ENCODE measurements around the gene RPS6KA3. TPM values are rescaled to one million over a fixed set of nuclear protein-coding genes. Genes with fewer than 3 reads are reported as not detected.

RPS6KA3 gene
- total and polyA plus RNA-seq, 2 donors (not counting 1 experiment from before 2014, with no cell fraction given) = 17.0 to 63.0 TPM

DNA sequence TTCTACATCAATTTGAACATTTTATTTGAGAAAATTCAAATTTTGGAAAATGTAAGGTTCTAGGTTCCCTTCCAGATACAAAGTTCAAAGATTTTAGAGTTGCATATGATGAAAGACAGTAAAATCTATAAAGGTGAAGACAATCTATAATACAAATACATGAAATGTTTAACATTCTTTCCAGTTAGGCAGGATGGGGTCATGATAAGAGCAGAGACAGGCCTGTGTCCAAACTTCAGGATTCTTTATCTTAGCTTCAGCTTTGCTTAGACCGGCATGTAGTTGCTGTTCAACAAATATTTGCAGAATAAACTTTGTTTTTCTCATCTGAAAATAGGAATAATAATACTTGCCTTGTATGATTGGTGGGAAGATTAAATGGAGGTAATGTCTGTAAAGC is 4.5 kb upstream of the RPS6KA3 start:
- H3K27ac Mint-ChIP-seq = no peak overlapping the region
- POLR2A ChIA-PET = no interaction called here
- H3K9me3 Mint-ChIP-seq (ENCODE audit: insufficient read depth) = no peaks in the 10 kb centered on the region
- Histone ChIP-seq H3K9me3 (ENCODE audit: control extremely low read depth in 1 of 3, control insufficient read depth in 2 of 3, insufficient read depth in 1 of 3, low read length in 2 of 3) (no peaks in the 10 kb centered on the region), H3K36me3 (replicated peaks in 1 of 2; ENCODE audit: control extremely low read depth in 1 of 2, control insufficient read depth in 1 of 2, extremely low read depth in 1 of 2, insufficient read depth in 2 of 2, low read length in 1 of 2) (no peaks in the 10 kb centered on the region), H3K4me2 (replicated peaks; ENCODE audit: low read depth, low read length, poor library complexity, severe bottlenecking) (no peak overlapping the region), H3K27me3 (replicated peaks in 1 of 4; ENCODE audit: control extremely low read depth in 1 of 4, control insufficient read depth in 3 of 4, insufficient read depth in 4 of 4, low read length in 3 of 4) (no peaks in the 10 kb centered on the region), H4K20me1 (ENCODE audit: control insufficient read depth, insufficient read depth, low read length, poor library complexity, severe bottlenecking) (no peaks in the 10 kb centered on the region), H2AFZ (ENCODE audit: insufficient read depth, low read depth, low read length, poor library complexity, severe bottlenecking) (no peak overlapping the region), H3K79me2 (ENCODE audit: control insufficient read depth, insufficient read depth, low read length) (peaks cover 1% of the 10 kb centered on the region), H3K27ac (ENCODE audit: low read length in 2 of 2) (no peak overlapping the region), H3K4me1 (ENCODE audit: control insufficient read depth in 2 of 2, insufficient read depth in 2 of 2, low read length in 2 of 2) (peaks cover 0 to 11% of the 10 kb centered on the region in 2 donors), H3K9ac (ENCODE audit: low read length) (no peak overlapping the region), H3K4me3 (ENCODE audit: control extremely low read depth in 1 of 5, extremely low read depth in 1 of 5, insufficient read depth in 1 of 5, low read depth in 2 of 5, low read length in 4 of 5) (no peak overlapping the region)
- intact Hi-C loops (cut with micrococcal nuclease) = no loop called here
- ATAC-seq (ENCODE audit: low read depth) (no peak), DNase-seq (no peak)
- CTCF ChIA-PET = no interaction called here
- H3K4me3 Mint-ChIP-seq = no peak overlapping the region
- no CpG with 5 or more reads among the region's 1 CpG for WGBS (ENCODE audit: insufficient coverage)
- H3K4me1 Mint-ChIP-seq = peaks cover 2% of the 10 kb centered on the region
- TF ChIP-seq, protein P1, sequence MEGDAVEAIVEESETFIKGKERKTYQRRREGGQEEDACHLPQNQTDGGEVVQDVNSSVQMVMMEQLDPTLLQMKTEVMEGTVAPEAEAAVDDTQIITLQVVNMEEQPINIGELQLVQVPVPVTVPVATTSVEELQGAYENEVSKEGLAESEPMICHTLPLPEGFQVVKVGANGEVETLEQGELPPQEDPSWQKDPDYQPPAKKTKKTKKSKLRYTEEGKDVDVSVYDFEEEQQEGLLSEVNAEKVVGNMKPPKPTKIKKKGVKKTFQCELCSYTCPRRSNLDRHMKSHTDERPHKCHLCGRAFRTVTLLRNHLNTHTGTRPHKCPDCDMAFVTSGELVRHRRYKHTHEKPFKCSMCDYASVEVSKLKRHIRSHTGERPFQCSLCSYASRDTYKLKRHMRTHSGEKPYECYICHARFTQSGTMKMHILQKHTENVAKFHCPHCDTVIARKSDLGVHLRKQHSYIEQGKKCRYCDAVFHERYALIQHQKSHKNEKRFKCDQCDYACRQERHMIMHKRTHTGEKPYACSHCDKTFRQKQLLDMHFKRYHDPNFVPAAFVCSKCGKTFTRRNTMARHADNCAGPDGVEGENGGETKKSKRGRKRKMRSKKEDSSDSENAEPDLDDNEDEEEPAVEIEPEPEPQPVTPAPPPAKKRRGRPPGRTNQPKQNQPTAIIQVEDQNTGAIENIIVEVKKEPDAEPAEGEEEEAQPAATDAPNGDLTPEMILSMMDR (IDR thresholded peaks at IDR 0.05) = no peak
- TF ChIP-seq EZH2 (IDR thresholded peaks at IDR 0.05; ENCODE audit: borderline replicate concordance, insufficient read depth, low read depth, low read length, poor library complexity, severe bottlenecking) = no peak
- peaks cover 2% of the 10 kb centered on the region for H3K27me3 Mint-ChIP-seq

DNA sequence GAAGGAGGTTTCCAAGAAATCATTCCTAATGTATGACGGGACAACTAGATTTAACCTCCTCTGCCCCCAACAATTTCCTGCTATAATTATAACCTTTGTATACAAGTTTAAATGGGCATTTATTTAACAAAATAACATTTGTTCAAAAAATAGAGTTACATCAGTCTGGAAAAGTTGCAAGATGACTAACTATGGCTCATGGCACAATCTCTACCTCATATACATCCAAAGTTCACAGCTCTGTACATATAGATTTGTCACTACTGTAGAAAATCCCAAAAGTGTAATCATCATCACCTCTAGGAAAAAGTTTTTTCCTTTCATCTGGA is 3.8 kb upstream of the RPS6KA3 start:
- Histone ChIP-seq H3K27ac (ENCODE audit: low read length in 2 of 2) (no peak overlapping the region), H4K20me1 (ENCODE audit: control insufficient read depth, insufficient read depth, low read length, poor library complexity, severe bottlenecking) (no peaks in the 10 kb centered on the region), H3K9me3 (ENCODE audit: control extremely low read depth in 1 of 3, control insufficient read depth in 2 of 3, insufficient read depth in 1 of 3, low read length in 2 of 3) (no peaks in the 10 kb centered on the region), H2AFZ (ENCODE audit: insufficient read depth, low read depth, low read length, poor library complexity, severe bottlenecking) (no peak overlapping the region), H3K4me3 (ENCODE audit: control extremely low read depth in 1 of 5, extremely low read depth in 1 of 5, insufficient read depth in 1 of 5, low read depth in 2 of 5, low read length in 4 of 5) (no peak overlapping the region), H3K4me2 (replicated peaks; ENCODE audit: low read depth, low read length, poor library complexity, severe bottlenecking) (no peak overlapping the region), H3K4me1 (ENCODE audit: control insufficient read depth in 2 of 2, insufficient read depth in 2 of 2, low read length in 2 of 2) (peaks cover 0 to 11% of the 10 kb centered on the region in 2 donors), H3K27me3 (replicated peaks in 1 of 4; ENCODE audit: control extremely low read depth in 1 of 4, control insufficient read depth in 3 of 4, insufficient read depth in 4 of 4, low read length in 3 of 4) (no peaks in the 10 kb centered on the region), H3K79me2 (ENCODE audit: control insufficient read depth, insufficient read depth, low read length) (peaks cover 8% of the 10 kb centered on the region), H3K36me3 (replicated peaks in 1 of 2; ENCODE audit: control extremely low read depth in 1 of 2, control insufficient read depth in 1 of 2, extremely low read depth in 1 of 2, insufficient read depth in 2 of 2, low read length in 1 of 2) (no peaks in the 10 kb centered on the region), H3K9ac (ENCODE audit: low read length) (no peak overlapping the region)
- CTCF ChIA-PET = no interaction called here
- WGBS (ENCODE audit: insufficient coverage) = no CpG with 5 or more reads among the region's 1 CpG
- Mint-ChIP-seq H3K27me3 (no peaks in the 10 kb centered on the region), H3K4me1 (peaks cover 2% of the 10 kb centered on the region), H3K9me3 (ENCODE audit: insufficient read depth) (no peaks in the 10 kb centered on the region), H3K4me3 (no peak overlapping the region), H3K27ac (no peak overlapping the region)
- no peak for TF ChIP-seq EZH2 (IDR thresholded peaks at IDR 0.05; ENCODE audit: borderline replicate concordance, insufficient read depth, low read depth, low read length, poor library complexity, severe bottlenecking)
- TF ChIP-seq, protein P1 (IDR thresholded peaks at IDR 0.05) = no peak
- intact Hi-C loops (cut with micrococcal nuclease) = no loop called here
- ATAC-seq (ENCODE audit: low read depth) (no peak), DNase-seq (no peak)
- POLR2A ChIA-PET = no interaction called here
